Measurements from ENCODE around the gene SORL1-AS1.

SORL1-AS1 gene

GRCh38 chr11:121441521-121441920, 11.2 kb downstream of the SORL1-AS1 start:
- no peak overlapping the region for H3K4me3 Mint-ChIP-seq
- peaks cover 49% of the 10 kb centered on the region for H3K4me1 Mint-ChIP-seq
- CTCF ChIA-PET: interaction anchor here (0.8 to 1.5 kb wide), 4 partner anchors 8 to 150 kb away, joined by 3 to 4 read pairs (median 3); no protein-coding TSS in a partner anchor
- no peaks in the 10 kb centered on the region for H3K27me3 Mint-ChIP-seq
- DNase-seq: no peak
- H3K9me3 Mint-ChIP-seq: no peaks in the 10 kb centered on the region
- peaks cover 55% of the 10 kb centered on the region for H3K36me3 Mint-ChIP-seq
- no peak overlapping the region for H3K27ac Mint-ChIP-seq

DNA sequence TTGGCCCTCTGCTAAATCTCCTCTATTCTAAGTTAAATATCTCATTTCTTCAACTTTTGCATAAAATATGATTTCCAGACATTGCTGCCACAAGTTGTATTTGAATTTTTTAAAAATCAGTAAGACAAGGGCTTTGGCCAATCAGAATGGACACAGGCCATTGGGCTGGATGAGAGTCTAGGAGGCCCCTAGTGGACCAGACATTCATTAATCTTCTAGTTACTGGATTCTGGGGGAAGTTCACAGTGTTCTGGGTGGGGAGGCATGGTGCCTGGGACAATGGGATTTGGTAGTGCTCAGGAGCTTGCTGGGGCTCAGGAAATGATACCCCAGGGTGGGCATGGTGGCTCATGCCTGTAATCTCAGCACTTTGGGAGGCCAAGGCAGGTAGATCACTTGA, 13.0 kb downstream of the SORL1-AS1 start:
- Mint-ChIP-seq H3K4me3 (no peak overlapping the region), H3K9me3 (no peaks in the 10 kb centered on the region), H3K27ac (no peak overlapping the region), H3K27me3 (no peaks in the 10 kb centered on the region), H3K36me3 (peaks cover 44% of the 10 kb centered on the region), H3K4me1 (peaks cover 37% of the 10 kb centered on the region)
- CTCF ChIA-PET: no interaction called here
- no peak for DNase-seq

DNA sequence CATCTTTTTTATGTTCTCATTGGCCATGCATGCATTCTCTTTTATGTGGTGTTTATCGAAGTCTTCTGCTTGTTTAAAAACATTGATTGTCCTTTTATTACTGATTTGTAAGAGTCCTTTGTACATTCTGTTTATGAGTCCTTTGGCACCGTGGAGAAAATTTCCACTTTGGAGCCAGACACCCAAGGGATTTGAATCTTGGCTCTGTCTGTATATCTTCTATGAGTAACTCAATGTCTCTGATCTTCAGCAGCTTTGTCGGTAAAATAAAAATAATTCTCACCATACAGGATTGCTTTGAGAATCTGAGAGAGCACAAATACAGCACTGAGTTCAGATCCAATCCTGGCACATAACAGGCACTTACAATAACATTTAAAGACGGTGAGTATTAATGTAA, 13.4 kb downstream of the SORL1-AS1 start:
- H3K9me3 Mint-ChIP-seq: no peaks in the 10 kb centered on the region
- DNase-seq: no peak
- H3K4me1 Mint-ChIP-seq: peaks cover 34% of the 10 kb centered on the region
- H3K4me3 Mint-ChIP-seq: no peak overlapping the region
- H3K36me3 Mint-ChIP-seq: peaks cover 41% of the 10 kb centered on the region
- no peak overlapping the region for H3K27ac Mint-ChIP-seq
- CTCF ChIA-PET: no interaction called here
- H3K27me3 Mint-ChIP-seq: no peaks in the 10 kb centered on the region

DNA sequence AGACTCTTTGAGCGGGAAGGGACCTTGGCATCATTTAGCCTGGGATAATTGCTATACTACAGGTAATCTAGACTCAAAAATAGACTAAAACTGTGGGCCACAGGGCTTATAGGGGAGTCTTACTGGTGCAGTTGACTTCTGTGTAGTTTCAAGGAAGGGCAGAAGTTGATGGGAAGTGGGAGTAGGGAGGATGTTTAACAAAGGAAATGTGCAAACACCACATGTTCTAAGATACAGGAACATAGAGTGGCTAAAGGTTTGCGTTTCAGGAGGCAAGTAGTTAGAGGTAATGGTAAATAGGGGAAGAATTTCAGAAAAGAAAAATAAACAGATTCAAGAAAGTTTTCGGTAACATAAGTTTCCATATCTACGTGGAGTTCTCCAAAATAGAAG, 15.1 kb downstream of the SORL1-AS1 start:
- DNase-seq: no peak
- H3K27me3 Mint-ChIP-seq: no peaks in the 10 kb centered on the region
- H3K4me1 Mint-ChIP-seq: peaks cover 27% of the 10 kb centered on the region
- H3K4me3 Mint-ChIP-seq: no peak overlapping the region
- H3K27ac Mint-ChIP-seq: no peak overlapping the region
- H3K36me3 Mint-ChIP-seq: peaks cover 30% of the 10 kb centered on the region
- H3K9me3 Mint-ChIP-seq: no peaks in the 10 kb centered on the region
- CTCF ChIA-PET: no interaction called here

GRCh38 chr11:121437018-121437685, 15.6 kb downstream of the SORL1-AS1 start:
- DNase-seq: no peak
- CTCF ChIA-PET: no interaction called here
- no peaks in the 10 kb centered on the region for H3K9me3 Mint-ChIP-seq
- no peak overlapping the region for H3K27ac Mint-ChIP-seq
- H3K4me3 Mint-ChIP-seq: no peak overlapping the region
- peaks cover 27% of the 10 kb centered on the region for H3K4me1 Mint-ChIP-seq
- H3K36me3 Mint-ChIP-seq: peaks cover 29% of the 10 kb centered on the region
- no peaks in the 10 kb centered on the region for H3K27me3 Mint-ChIP-seq

- Mint-ChIP-seq H3K4me1 (peaks cover 25% of the 10 kb centered on the region), H3K36me3 (peaks cover 24% of the 10 kb centered on the region), H3K27me3 (no peaks in the 10 kb centered on the region), H3K4me3 (no peak overlapping the region), H3K27ac (no peak overlapping the region), H3K9me3 (no peaks in the 10 kb centered on the region)
- CTCF ChIA-PET: interaction anchor here (1.1 kb wide), 1 partner anchor 14 kb away, joined by 3 read pairs; no protein-coding TSS in a partner anchor
- DNase-seq: no peak
These were observed 16.9 kb downstream of the SORL1-AS1 start for GRCh38 chr11:121435551-121436511.

GRCh38 chr11:121435132-121435531, 17.6 kb downstream of the SORL1-AS1 start:
- CTCF ChIA-PET: interaction anchor here (1.1 kb wide), 1 partner anchor 14 kb away, joined by 3 read pairs; no protein-coding TSS in a partner anchor
- DNase-seq: no peak

DNA sequence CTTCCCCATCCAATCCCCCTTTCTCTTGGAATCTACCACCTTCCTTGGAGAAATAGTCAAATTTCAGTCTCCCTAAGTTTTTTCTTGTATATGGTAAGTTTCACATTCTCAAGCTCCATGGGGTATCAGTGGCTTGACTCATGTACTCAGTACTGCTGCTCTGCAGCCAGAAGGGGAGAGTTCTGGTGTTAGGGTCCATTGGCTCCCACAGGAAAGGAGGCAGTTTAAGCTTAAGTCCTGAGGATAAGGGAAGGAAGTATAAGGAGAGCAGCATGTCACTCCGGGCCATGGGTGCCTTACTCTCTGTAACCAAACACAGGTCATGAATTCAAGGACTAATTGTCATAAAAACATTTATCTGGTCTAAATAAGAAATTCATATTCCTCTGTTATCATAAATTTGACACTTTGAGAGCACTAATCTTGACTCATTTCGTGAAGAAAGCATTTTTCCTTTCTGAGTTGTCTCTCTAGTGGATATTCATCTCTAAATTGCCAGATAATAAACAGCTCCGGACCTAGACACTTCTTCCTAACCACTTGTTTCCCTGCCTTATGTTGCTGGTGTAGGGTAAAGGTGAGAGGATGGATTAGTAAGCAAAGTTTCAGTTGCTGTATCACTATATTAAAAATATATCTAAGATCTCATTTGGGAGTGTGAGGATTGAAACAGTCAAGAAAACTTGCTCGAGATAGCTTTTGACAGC, 20.8 kb downstream of the SORL1-AS1 start:
- Mint-ChIP-seq H3K36me3 (peaks cover 12% of the 10 kb centered on the region), H3K27ac (no peak overlapping the region), H3K27me3 (peaks cover 6% of the 10 kb centered on the region), H3K4me3 (no peak overlapping the region), H3K4me1 (peaks cover 18% of the 10 kb centered on the region), H3K9me3 (no peaks in the 10 kb centered on the region)
- DNase-seq: no peak
- CTCF ChIA-PET: interaction anchor here (0.6 to 1.9 kb wide), 3 partner anchors 18 to 173 kb away, joined by 3 to 6 read pairs (median 3); no protein-coding TSS in a partner anchor

More at GRCh38 chr11:121435132-121435531, 17.6 kb downstream of the SORL1-AS1 start:
- Mint-ChIP-seq H3K36me3 (peaks cover 22% of the 10 kb centered on the region), H3K27ac (no peak overlapping the region), H3K4me3 (no peak overlapping the region), H3K27me3 (peaks cover 3% of the 10 kb centered on the region), H3K9me3 (no peaks in the 10 kb centered on the region), H3K4me1 (peaks cover 25% of the 10 kb centered on the region)

DNA sequence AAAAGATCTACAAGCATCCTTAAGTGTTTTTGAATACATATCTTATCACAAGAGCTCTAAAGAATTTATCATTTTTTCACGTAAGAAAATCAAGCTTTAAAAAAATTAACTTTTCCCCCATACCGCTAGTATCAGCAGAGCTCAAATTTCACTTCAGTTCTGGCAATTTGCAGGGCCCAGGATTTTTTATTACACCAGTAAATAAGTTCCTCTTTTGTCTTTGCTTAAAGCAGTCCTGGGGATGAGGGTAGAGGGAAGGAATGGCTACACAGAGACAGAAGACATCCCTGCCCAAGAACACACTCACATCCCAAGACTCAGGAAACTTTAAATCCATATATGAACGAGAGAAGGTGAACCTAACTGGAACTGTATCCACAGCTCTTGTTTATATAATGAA, 23.2 kb downstream of the SORL1-AS1 start:
- CTCF ChIA-PET: interaction anchor here (1.3 kb wide), 1 partner anchor 17 kb away, joined by 3 read pairs; no protein-coding TSS in a partner anchor
- no peak overlapping the region for H3K27ac Mint-ChIP-seq
- no peak overlapping the region for H3K4me3 Mint-ChIP-seq
- H3K27me3 Mint-ChIP-seq: peaks cover 10% of the 10 kb centered on the region
- H3K4me1 Mint-ChIP-seq: peaks cover 17% of the 10 kb centered on the region
- DNase-seq: no peak
- peaks cover 21% of the 10 kb centered on the region for H3K36me3 Mint-ChIP-seq
- H3K9me3 Mint-ChIP-seq: peaks cover 8% of the 10 kb centered on the region

- H3K9me3 Mint-ChIP-seq: peaks cover 11% of the 10 kb centered on the region
- no peak overlapping the region for H3K4me3 Mint-ChIP-seq
- H3K36me3 Mint-ChIP-seq: peaks cover 23% of the 10 kb centered on the region
- no peak overlapping the region for H3K27ac Mint-ChIP-seq
- H3K27me3 Mint-ChIP-seq: peaks cover 10% of the 10 kb centered on the region
- H3K4me1 Mint-ChIP-seq: peaks cover 37% of the 10 kb centered on the region
- DNase-seq: no peak
- CTCF ChIA-PET: interaction anchor here (0.6 to 1.4 kb wide), 6 partner anchors 16 to 226 kb away, joined by 3 to 14 read pairs (median 3); partner anchors contain the start of genes SORL1 and SORL1-AS1
These were observed 25.4 kb downstream of the SORL1-AS1 start for GRCh38 chr11:121427400-121427744.

- Mint-ChIP-seq H3K4me1 (peaks cover 42% of the 10 kb centered on the region), H3K27ac (no peak overlapping the region)
These were observed 26.0 kb downstream of the SORL1-AS1 start for GRCh38 chr11:121426476-121427399.

GRCh38 chr11:121425828-121426227, 26.9 kb downstream of the SORL1-AS1 start:
- no peak overlapping the region for H3K4me3 Mint-ChIP-seq
- no peak for DNase-seq
- H3K27ac Mint-ChIP-seq: no peak overlapping the region
- H3K27me3 Mint-ChIP-seq: peaks cover 10% of the 10 kb centered on the region
- H3K36me3 Mint-ChIP-seq: peaks cover 23% of the 10 kb centered on the region
- peaks cover 11% of the 10 kb centered on the region for H3K9me3 Mint-ChIP-seq
- H3K4me1 Mint-ChIP-seq: peaks cover 48% of the 10 kb centered on the region
- CTCF ChIA-PET: no interaction called here

More at GRCh38 chr11:121426476-121427399, 26.0 kb downstream of the SORL1-AS1 start:
- Mint-ChIP-seq H3K9me3 (peaks cover 11% of the 10 kb centered on the region), H3K36me3 (peaks cover 24% of the 10 kb centered on the region), H3K4me3 (peak overlapping the region; percentile 40), H3K27me3 (peaks cover 10% of the 10 kb centered on the region)
- peak; percentile 67 for DNase-seq
- CTCF ChIA-PET: interaction anchor here (0.6 to 1.4 kb wide), 6 partner anchors 15 to 227 kb away, joined by 3 to 14 read pairs (median 3); partner anchors contain the start of genes SORL1 and SORL1-AS1

- CTCF ChIA-PET: no interaction called here
- H3K36me3 Mint-ChIP-seq: peaks cover 27% of the 10 kb centered on the region
- peak overlapping the region; percentile 45 for H3K27ac Mint-ChIP-seq
These were observed 30.1 kb downstream of the SORL1-AS1 start for GRCh38 chr11:121422675-121423074.

More at GRCh38 chr11:121422675-121423074, 30.1 kb downstream of the SORL1-AS1 start:
- H3K9me3 Mint-ChIP-seq: peaks cover 15% of the 10 kb centered on the region
- H3K4me3 Mint-ChIP-seq: no peak overlapping the region
- H3K4me1 Mint-ChIP-seq: peaks cover 70% of the 10 kb centered on the region
- H3K27me3 Mint-ChIP-seq: peaks cover 4% of the 10 kb centered on the region
- peak; percentile 32 for DNase-seq
